CD4-positive, alpha-beta T cell (primary cell): Measurements from ENCODE around the gene KCNS3. TPM values are rescaled to one million over a fixed set of nuclear protein-coding genes. Genes with fewer than 3 reads are reported as not detected.

Experiments
- ATAC-seq: fragments of 200-7000 bp; cut with Tn5 transposase; one replicate; pipeline ENCODE4 v1.10.0; 2022; ENCODE audit warnings: mild to moderate bottlenecking; ENCODE audit not compliant: poor library complexity
- CTCF ChIA-PET: fragments of 350-600 bp; sonication (Branson Sonifier 250); formaldehyde crosslinking; loops from one replicate; lab custom pipeline; 2021; ENCODE audit warnings: antibody characterized with exemption, inconsistent platforms; lab: Charles Lee
- POLR2A ChIA-PET: fragments of 350-600 bp; sonication (Branson Sonifier 250); formaldehyde crosslinking; loops from one replicate; lab custom pipeline; 2021; ENCODE audit warnings: antibody characterized with exemption, inconsistent platforms; lab: Charles Lee
- DNase-seq, 14 experiments: peaks; one replicate each; pipeline ENCODE4 v3.0.0-alpha.2; 2013 to 2020; ENCODE audit warnings: mixed read lengths in 2 of 14
- H3K27ac ChIP-seq, 2 donors: one replicate each; pipeline versions ENCODE4 v1.5.1 to v1.7.0; 2013; ENCODE audit warnings: low read length in 2 of 2, low read depth in 1 of 2, mild to moderate bottlenecking in 1 of 2
- H3K27me3 ChIP-seq, 2 experiments: 1 replicate in 1 of 2; 2 replicates in 1 of 2; pipeline versions ENCODE4 v1.6.1 to v1.7.0; 2013; ENCODE audit warnings: low read length in 2 of 2, control low read depth in 1 of 2, mild to moderate bottlenecking in 1 of 2, moderate library complexity in 1 of 2; ENCODE audit not compliant: insufficient read depth in 2 of 2, control insufficient read depth in 1 of 2
- H3K36me3 ChIP-seq: one replicate; pipeline ENCODE4 v1.6.1; 2013; ENCODE audit warnings: low read length, control low read depth; ENCODE audit not compliant: insufficient read depth
- H3K4me1 ChIP-seq: one replicate; pipeline ENCODE4 v1.6.1; 2013; ENCODE audit warnings: low read length, control low read depth; ENCODE audit not compliant: insufficient read depth
- H3K4me3 ChIP-seq: one replicate; pipeline ENCODE4 v1.5.1; 2013; ENCODE audit warnings: mild to moderate bottlenecking, low read length, moderate library complexity
- H3K9me3 ChIP-seq, 2 experiments: 1 replicate in 1 of 2; 2 replicates in 1 of 2; pipeline versions ENCODE4 v1.6.1 to v1.7.0; 2013; ENCODE audit warnings: low read length in 2 of 2, mild to moderate bottlenecking in 2 of 2, control low read depth in 1 of 2, moderate library complexity in 1 of 2; ENCODE audit not compliant: control insufficient read depth in 1 of 2, insufficient read depth in 1 of 2
- H3K27ac Mint-ChIP-seq: one replicate; pipeline ENCODE4 v1.8.0; 2020; ENCODE audit warnings: mixed read lengths
- H3K27me3 Mint-ChIP-seq: one replicate; pipeline ENCODE4 v1.8.0; 2021; ENCODE audit warnings: mixed read lengths
- H3K36me3 Mint-ChIP-seq: one replicate; pipeline ENCODE4 v1.8.0; 2021; ENCODE audit warnings: low read depth, mixed read lengths
- H3K4me1 Mint-ChIP-seq: one replicate; pipeline ENCODE4 v1.8.0; 2021; ENCODE audit warnings: low read depth, mixed read lengths
- H3K4me3 Mint-ChIP-seq: one replicate; pipeline ENCODE4 v1.8.0; 2020; ENCODE audit warnings: mild to moderate bottlenecking, mixed read lengths
- H3K9me3 Mint-ChIP-seq: one replicate; pipeline ENCODE4 v1.8.0; 2020; ENCODE audit warnings: mixed read lengths
- CTCF ChIP-seq: fragments of 200-600 bp; IDR thresholded peaks from one replicate; pipeline ENCODE4 v1.8.0; 2022; ENCODE audit warnings: antibody characterized with exemption, mild to moderate bottlenecking
- intact Hi-C, 2 experiments: fragments of 100-400 bp; cut with DNase I in 1 of 2; cut with micrococcal nuclease in 1 of 2; formaldehyde crosslinking; loops; one replicate each; pipeline versions ENCODE4 v1.15.1 to v1.9.0; 2023 to 2025; cut with DNase I, micrococcal nuclease
- total RNA-seq, 174 experiments: library from RNA in 2 of 174; stranded (reverse) in 2 of 174; gene quantifications; one replicate each; pipeline ENCODE4 v1.2.3 and lab custom pipeline; 2021 to 2026

Gene KCNS3
- total RNA-seq, 2 experiments from 2014 or later = not detected

- no peaks in the 10 kb centered on the region for H3K9me3 ChIP-seq
These were observed 73.1 kb downstream of the KCNS3 start for GRCh38 chr2:17951563-17951962.

GRCh38 chr2:17958466-17959092 lies 80.1 kb downstream of the KCNS3 start:
- no peak for ATAC-seq

More at GRCh38 chr2:17951563-17951962, 73.1 kb downstream of the KCNS3 start:
- Histone ChIP-seq H3K4me1 (no peaks in the 10 kb centered on the region), H3K36me3 (no peaks in the 10 kb centered on the region), H3K4me3 (no peak overlapping the region), H3K27ac (no peak overlapping the region), H3K27me3 (no peaks in the 10 kb centered on the region)
- ATAC-seq = no peak
- POLR2A ChIA-PET = no interaction called here
- intact Hi-C loops = no loop called here
- TF ChIP-seq CTCF = no peak
- no peaks in the 10 kb centered on the region for H3K27me3 Mint-ChIP-seq
- no peaks in the 10 kb centered on the region for H3K36me3 Mint-ChIP-seq
- no peaks in the 10 kb centered on the region for H3K4me1 Mint-ChIP-seq
- no peaks in the 10 kb centered on the region for H3K9me3 Mint-ChIP-seq
- DNase-seq = no peak
- no peak overlapping the region for H3K27ac Mint-ChIP-seq
- CTCF ChIA-PET = no interaction called here
- H3K4me3 Mint-ChIP-seq = no peak overlapping the region

GRCh38 chr2:17959356-17959755 lies 80.9 kb downstream of the KCNS3 start:
- POLR2A ChIA-PET = no interaction called here
- peaks cover 4% of the 10 kb centered on the region for H3K9me3 Mint-ChIP-seq
- Histone ChIP-seq H3K36me3 (no peaks in the 10 kb centered on the region), H3K4me1 (no peaks in the 10 kb centered on the region), H3K9me3 (peaks cover 0 to 3% of the 10 kb centered on the region in 2 experiments), H3K27me3 (peaks cover 0 to 4% of the 10 kb centered on the region in 2 experiments), H3K27ac (no peak overlapping the region), H3K4me3 (no peak overlapping the region)
- H3K36me3 Mint-ChIP-seq = no peaks in the 10 kb centered on the region
- H3K4me1 Mint-ChIP-seq = no peaks in the 10 kb centered on the region
- DNase-seq (no peak), ATAC-seq (no peak)
- no peak overlapping the region for H3K27ac Mint-ChIP-seq
- intact Hi-C loops = no loop called here
- no peak for TF ChIP-seq CTCF
- no peaks in the 10 kb centered on the region for H3K27me3 Mint-ChIP-seq
- H3K4me3 Mint-ChIP-seq = no peak overlapping the region
- CTCF ChIA-PET = no interaction called here

More at GRCh38 chr2:17958466-17959092, 80.1 kb downstream of the KCNS3 start:
- no peak overlapping the region for H3K4me3 Mint-ChIP-seq
- H3K36me3 ChIP-seq = no peaks in the 10 kb centered on the region
- no peak overlapping the region for H3K27ac ChIP-seq
- no peaks in the 10 kb centered on the region for H3K4me1 Mint-ChIP-seq
- peaks cover 0 to 3% of the 10 kb centered on the region in 2 experiments for H3K9me3 ChIP-seq
- H3K27ac Mint-ChIP-seq = no peak overlapping the region
- no peaks in the 10 kb centered on the region for H3K4me1 ChIP-seq
- H3K4me3 ChIP-seq = no peak overlapping the region
- CTCF ChIA-PET = no interaction called here
- no peak for TF ChIP-seq CTCF
- H3K27me3 Mint-ChIP-seq = no peaks in the 10 kb centered on the region
- H3K9me3 Mint-ChIP-seq = peaks cover 4% of the 10 kb centered on the region
- DNase-seq = no peak
- intact Hi-C loops = no loop called here
- peaks cover 0 to 4% of the 10 kb centered on the region in 2 experiments for H3K27me3 ChIP-seq
- no peaks in the 10 kb centered on the region for H3K36me3 Mint-ChIP-seq
- POLR2A ChIA-PET = no interaction called here
